Breast epithelium (tissue), 4 donors: ENCODE results near the gene INPP5F. TPM values are rescaled to one million over a fixed set of nuclear protein-coding genes. Genes with fewer than 3 reads are reported as not detected.
"Not testable (repeated sequence)": the region's sequence is repeated elsewhere in the genome, so short reads cannot be mapped to it uniquely, and the experiment has no call there.

Source experiments
- DNase-seq, 2 donors: peaks; one replicate each; pipeline ENCODE4 v3.0.0-alpha.2; 2019; ENCODE audit warnings: low spot score in 2 of 2
- H3K27ac ChIP-seq, 2 donors: fragments of 200-600 bp; sonication (generic) in 1 of 2; one replicate each; pipeline ENCODE4 v1.5.1; 2016 to 2019; ENCODE audit warnings: mild to moderate bottlenecking in 1 of 2
- H3K27me3 ChIP-seq, 2 donors: fragments of 200-600 bp; sonication (generic) in 1 of 2; one replicate each; pipeline versions ENCODE4 v1.5.1 to v1.6.0; 2017 to 2019; ENCODE audit warnings: control low read depth in 1 of 2, mild to moderate bottlenecking in 1 of 2
- H3K36me3 ChIP-seq: fragments of 200-600 bp; one replicate; pipeline ENCODE4 v1.5.1; 2019
- H3K4me1 ChIP-seq, 2 donors: fragments of 200-600 bp; sonication (generic); one replicate each; pipeline ENCODE4 v1.5.1; 2016 to 2019; ENCODE audit warnings: control low read depth in 1 of 2
- H3K4me3 ChIP-seq, 3 donors: fragments of 200-600 bp; sonication (generic); 1 replicate in 2 of 3; 2 replicates in 1 of 3; pipeline ENCODE4 v1.5.1; 2016 to 2019; ENCODE audit warnings: mild to moderate bottlenecking in 3 of 3, moderate library complexity in 2 of 3
- H3K9me3 ChIP-seq, 2 donors: fragments of 200-600 bp; sonication (generic) in 1 of 2; one replicate each; pipeline ENCODE4 v1.5.1; 2016 to 2019; ENCODE audit warnings: control low read depth in 1 of 2
- CTCF ChIP-seq, 3 donors: fragments of 450-650 bp; IDR thresholded peaks; one replicate each; pipeline ENCODE4 v1.5.1; 2016 to 2017; ENCODE audit warnings: antibody characterized with exemption in 3 of 3, mild to moderate bottlenecking in 3 of 3, moderate library complexity in 3 of 3
- POLR2A ChIP-seq: fragments of 450-650 bp; IDR thresholded peaks from one replicate; pipeline ENCODE4 v1.6.1; 2016; ENCODE audit warnings: antibody characterized with exemption, mild to moderate bottlenecking, moderate library complexity
- POLR2AphosphoS5 ChIP-seq, 3 donors: sonication (generic); formaldehyde crosslinking; IDR thresholded peaks; one replicate each; pipeline ENCODE4 v1.6.1; 2017; ENCODE audit warnings: antibody characterized with exemption in 3 of 3
- intact Hi-C: fragments of 100-400 bp; cut with DNase I; formaldehyde crosslinking; loops from one replicate; pipeline ENCODE4 v1.15.1; 2023; ENCODE audit warnings: low total_unique reads
- total RNA-seq, 3 donors: library from RNA; depleted of rRNA; stranded (reverse); fragments of >200 nt; gene quantifications; one replicate each; pipeline ENCODE4 v1.1.0, GENCODE V29; 2016

Gene INPP5F
- total RNA-seq, 3 donors from 2014 or later = 13.1 to 15.1 (median 14.6) TPM

DNA sequence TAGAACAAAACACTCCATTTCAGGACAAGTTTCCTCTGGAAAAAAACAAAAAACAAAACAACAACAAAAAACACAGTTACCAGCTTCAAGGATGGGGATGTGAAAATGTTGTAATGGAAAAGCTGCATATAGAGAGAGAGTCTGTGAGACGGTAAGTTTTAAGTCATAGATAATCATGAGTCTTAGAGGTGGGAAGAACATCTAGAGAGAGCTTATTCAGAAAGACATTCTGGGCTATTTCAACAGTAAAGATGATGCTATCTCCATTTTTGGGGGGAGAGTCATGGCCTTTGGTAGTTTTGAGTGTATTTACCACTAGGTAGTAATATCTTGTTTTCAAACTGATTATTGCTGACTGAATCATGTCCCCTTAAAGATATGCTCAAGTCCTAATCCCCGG, 23.3 kb upstream of the INPP5F start:
- no peak for DNase-seq
- Histone ChIP-seq H3K4me3 (no peak overlapping the region), H3K9me3 (no peaks in the 10 kb centered on the region), H3K36me3 (no peaks in the 10 kb centered on the region), H3K4me1 (no peaks in the 10 kb centered on the region), H3K27me3 (no peaks in the 10 kb centered on the region), H3K27ac (no peak overlapping the region)
- intact Hi-C loops = no loop called here
- TF ChIP-seq CTCF (IDR thresholded peaks at IDR 0.05) (no peak), POLR2A (no peak), POLR2AphosphoS5 (IDR thresholded peaks at IDR 0.05) (no peak)

DNA sequence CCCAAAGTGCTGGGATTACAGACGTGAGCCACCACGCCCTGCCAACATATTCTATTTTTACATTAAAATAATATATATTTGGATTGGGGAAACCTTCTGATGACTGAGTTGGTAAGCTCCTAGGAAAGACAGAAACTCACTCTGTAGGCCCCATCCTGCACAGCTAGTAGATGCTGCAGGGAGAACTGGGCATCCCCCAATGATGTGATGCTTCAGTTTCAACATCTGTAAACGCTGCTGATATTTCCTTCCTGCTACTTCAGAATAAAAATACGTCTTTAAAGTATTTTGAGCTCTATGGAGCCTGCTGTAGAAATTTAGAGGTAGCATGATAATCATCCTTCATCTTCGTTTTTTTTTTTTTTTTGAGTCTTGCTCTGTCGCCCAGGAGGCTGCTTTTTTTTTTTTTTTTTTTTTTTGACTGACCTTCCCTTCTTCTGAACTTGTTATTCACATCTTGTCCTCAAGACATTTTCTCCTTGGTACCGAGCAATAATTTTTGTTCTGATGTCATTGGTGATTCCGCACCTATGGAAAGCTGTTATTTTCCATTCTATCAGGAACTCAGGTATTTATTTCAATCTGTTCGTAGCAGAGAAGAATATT, 21.8 kb upstream of the INPP5F start:
- TF ChIP-seq POLR2AphosphoS5 (IDR thresholded peaks at IDR 0.05) (no peak), POLR2A (no peak), CTCF (IDR thresholded peaks at IDR 0.05) (no peak)
- no peaks in the 10 kb centered on the region for H3K36me3 ChIP-seq
- no peak overlapping the region for H3K4me3 ChIP-seq
- no peaks in the 10 kb centered on the region for H3K27me3 ChIP-seq
- no peak overlapping the region for H3K27ac ChIP-seq
- intact Hi-C loops = no loop called here
- H3K9me3 ChIP-seq = no peaks in the 10 kb centered on the region
- no peaks in the 10 kb centered on the region for H3K4me1 ChIP-seq
- no peak for DNase-seq

DNA sequence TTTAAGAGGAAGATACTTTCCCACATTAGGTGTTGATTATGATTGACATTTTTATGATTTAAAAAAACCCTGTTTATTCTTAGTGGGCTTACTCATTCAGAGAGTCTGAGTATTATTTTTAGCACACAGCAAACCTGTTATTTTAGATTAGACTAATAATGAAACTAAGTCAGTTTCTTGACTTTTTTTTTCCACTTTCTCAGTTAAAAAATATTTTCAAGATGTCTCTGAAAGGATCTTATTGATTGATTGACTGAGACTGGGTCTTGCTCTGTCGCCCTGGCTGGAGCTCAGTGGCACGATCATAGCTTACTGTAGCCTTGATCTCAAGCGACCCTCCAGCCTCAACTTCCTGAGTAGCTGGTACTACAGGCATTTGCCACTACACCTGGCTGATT, 20.4 kb upstream of the INPP5F start:
- no peaks in the 10 kb centered on the region for H3K9me3 ChIP-seq
- intact Hi-C loops = no loop called here
- TF ChIP-seq POLR2A (no peak), POLR2AphosphoS5 (IDR thresholded peaks at IDR 0.05) (no peak), CTCF (IDR thresholded peaks at IDR 0.05) (no peak)
- no peaks in the 10 kb centered on the region for H3K4me1 ChIP-seq
- H3K36me3 ChIP-seq = no peaks in the 10 kb centered on the region
- no peaks in the 10 kb centered on the region for H3K27me3 ChIP-seq
- H3K27ac ChIP-seq = no peak overlapping the region
- DNase-seq = no peak
- no peak overlapping the region for H3K4me3 ChIP-seq

DNA sequence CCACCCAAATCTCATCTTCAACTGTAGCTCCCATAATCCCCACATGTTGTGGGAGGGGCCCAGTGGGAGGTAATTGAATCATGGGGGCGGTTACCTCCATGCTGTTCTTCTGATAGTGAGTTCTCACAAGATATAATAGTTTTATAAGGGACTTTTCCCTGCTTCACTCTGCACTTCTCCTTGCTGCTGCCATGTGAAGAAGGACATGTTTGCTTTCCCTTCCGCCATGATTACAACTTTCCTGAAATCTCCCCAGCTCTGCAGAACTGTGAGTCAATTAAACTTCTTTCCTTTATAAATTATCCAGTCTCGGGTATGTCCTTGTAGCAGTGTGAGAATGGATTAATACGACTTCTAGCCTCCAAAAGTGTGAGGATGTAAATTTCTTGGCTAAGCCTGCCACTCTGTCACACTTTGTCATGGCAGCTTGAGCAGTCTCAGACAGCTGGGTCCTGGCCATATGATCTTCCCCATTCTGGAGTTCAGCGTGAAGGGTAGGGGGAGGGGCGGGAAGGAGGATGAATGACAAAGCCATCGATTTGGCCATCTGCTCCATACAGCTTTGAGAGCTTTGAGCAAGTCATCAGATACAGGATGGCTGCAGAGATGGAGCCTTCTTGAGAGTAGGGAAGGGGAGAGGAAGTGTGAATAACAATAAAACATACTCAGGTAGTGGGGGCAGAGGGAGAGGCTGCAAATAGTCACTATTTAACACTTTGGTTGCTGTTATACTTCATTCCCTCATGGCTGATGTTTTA, 19.1 kb upstream of the INPP5F start:
- Histone ChIP-seq H3K27me3 (no peaks in the 10 kb centered on the region), H3K27ac (no peak overlapping the region), H3K36me3 (no peaks in the 10 kb centered on the region), H3K4me1 (no peaks in the 10 kb centered on the region), H3K4me3 (no peak overlapping the region), H3K9me3 (no peaks in the 10 kb centered on the region)
- intact Hi-C loops = no loop called here
- DNase-seq = no peak
- TF ChIP-seq POLR2A (no peak), POLR2AphosphoS5 (IDR thresholded peaks at IDR 0.05) (no peak), CTCF (IDR thresholded peaks at IDR 0.05) (no peak)

GRCh38 chr10:119707331-119707730, 18.5 kb upstream of the INPP5F start:
- DNase-seq, H3K4me3 ChIP-seq, H3K27ac ChIP-seq, H3K27me3 ChIP-seq, H3K9me3 ChIP-seq, intact Hi-C loops, H3K36me3 ChIP-seq, H3K4me1 ChIP-seq: not testable (repeated sequence)

DNA sequence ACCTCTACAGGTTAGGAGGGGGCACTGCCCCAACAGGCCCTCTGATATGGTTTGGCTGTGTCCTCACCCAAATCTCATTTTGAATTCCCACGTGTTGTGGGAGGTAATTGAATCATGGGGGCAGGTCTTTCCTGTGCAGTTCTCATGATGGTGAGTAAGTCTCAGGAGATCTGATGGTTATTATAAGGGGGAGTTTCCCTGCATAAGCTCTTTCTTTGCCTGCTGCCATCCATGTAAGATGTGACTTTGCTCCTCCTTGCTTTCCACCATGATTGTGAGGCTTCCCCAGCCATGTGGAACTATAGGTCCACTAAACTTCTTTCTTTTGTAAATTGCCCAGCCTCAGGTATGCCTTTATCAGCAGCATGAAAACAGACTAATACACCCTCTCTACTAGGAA, 14.9 kb upstream of the INPP5F start:
- H3K4me3 ChIP-seq, DNase-seq, intact Hi-C loops, H3K36me3 ChIP-seq, H3K9me3 ChIP-seq, H3K4me1 ChIP-seq, H3K27me3 ChIP-seq, H3K27ac ChIP-seq: not testable (repeated sequence)
